ENCODE results near the gene MARCHF3.
A peak's percentile ranks its signal among the peaks of the same experiment; 100 is the strongest.
"Not testable (repeated sequence)": the region's sequence is repeated elsewhere in the genome, so short reads cannot be mapped to it uniquely, and the experiment has no call there.

MARCHF3 gene

DNA sequence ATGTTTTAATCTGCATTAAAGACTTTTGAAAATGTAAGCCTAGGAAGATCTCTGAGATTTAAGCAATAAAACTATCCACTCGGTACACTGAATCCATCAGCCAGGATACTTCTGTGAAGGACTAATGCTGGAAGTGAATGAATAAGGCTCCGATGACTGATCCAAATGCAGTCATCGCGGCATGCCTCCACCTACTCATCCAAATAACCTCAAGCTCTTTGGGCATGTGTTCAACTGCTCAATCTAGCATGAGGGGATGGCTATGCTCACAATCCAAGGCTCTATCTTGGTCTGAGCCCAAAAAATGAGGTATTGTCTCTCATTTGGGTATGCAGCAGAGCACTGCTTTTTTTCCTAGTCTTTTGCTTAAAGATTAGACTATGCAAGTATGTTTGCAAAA is 19.2 kb downstream of the MARCHF3 start:
- no peak for DNase-seq

DNA sequence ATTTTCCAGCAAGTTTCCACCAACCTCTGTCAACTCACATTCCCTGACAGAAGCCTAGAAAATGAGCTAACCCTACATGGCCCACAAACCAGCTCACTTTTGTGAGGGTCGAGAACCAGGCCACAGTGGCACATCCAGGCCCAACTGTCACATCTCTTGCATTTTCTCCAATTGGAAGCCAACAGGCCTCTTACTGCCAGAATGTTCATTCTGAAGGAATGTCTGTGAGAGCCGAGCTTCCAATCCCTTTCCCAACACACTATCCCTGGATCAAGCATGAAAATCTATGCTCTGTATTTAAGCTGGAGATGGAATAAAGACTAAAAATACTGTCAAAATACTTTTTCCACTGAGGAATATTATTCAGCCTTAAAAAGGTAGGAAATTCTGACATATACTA is 20.0 kb downstream of the MARCHF3 start:
- no peak for DNase-seq

DNA sequence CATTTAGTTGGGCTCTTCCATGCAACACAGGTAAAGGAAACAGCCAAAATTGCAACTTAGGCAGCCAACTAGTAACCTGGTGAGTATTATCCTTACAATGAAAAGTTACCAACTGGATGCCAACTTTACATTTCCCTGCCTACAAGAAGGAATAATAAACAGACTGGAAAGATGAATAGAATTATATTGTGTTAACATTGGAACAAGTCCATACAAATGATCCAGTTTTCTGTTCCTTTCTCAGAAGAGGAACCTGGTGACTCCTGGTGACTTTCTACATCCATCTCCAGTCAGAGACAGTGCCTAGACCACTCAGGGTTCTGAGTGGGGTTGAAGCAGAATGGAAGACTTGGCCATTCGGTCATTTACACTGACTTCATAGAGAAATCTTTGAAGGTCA is 20.6 kb downstream of the MARCHF3 start:
- DNase-seq, result no peak

DNA sequence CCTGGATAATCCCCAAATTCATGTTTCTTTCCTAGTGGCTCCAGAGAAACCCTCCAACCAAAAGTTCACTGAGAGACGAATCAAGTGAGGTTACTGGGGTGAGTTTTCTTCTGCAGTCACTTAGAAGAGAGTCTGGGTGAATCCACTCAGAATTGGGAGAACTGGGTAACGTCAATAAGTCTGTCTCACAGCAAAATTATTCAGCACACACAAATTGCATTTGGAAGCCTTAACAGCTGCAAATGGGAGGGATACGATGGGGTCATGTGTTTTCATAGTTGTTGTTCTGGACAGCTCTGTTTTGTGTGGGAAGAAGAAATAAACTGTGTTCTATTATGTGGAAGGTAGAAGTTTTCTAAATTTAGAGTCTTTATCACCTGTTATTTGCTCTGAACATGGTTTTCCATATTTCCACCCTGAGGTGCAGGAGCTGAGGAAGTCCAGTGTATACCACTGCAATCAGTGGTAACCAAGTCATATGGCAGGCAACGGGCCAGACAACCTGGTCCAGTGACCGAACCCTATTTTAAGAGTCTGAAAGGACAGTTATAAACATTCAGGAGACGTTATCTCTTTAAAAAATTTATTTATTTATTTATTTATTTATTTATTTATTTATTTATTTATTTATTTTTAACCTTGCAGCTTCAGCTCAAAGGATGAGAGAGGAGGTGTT is 21.9 kb downstream of the MARCHF3 start:
- DNase-seq, result no peak

DNA sequence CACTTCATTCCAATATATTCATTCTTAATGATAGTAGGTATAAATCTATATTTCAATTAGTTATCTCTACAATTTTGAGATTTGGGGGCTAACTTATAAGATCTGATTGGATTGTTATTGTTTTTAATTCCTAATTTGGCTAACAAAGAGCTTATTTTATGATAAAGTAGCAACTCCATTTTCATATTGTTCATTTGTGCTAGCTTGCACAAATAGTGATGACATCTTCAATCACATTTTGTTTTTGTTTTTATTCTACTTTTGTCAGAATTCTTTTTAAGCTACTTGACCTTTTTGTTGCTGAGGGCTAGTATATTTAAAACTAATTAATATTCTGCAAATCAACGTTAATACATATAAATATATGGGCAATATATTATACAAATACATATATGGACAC is 22.8 kb downstream of the MARCHF3 start:
- DNase-seq, result no peak

DNA sequence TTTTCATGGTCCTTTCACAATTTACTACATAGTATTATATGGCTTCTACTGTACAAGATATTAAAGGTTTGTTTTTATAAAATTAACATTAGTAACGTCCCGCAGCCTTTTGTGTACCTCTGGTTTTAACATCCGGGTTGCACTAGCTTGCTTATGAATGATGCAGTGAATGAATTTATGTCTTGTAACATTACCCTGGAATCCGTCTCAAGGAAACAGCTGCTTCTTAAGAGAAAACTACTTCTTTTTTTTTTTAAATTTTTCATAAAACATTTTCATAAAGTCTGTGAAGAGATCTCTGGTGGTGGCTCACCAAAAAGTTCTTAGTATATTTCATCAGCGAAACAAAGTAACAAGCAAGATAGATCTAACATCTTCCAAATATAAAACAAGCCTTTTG is 23.6 kb downstream of the MARCHF3 start:
- DNase-seq, result peak; percentile 57

DNA sequence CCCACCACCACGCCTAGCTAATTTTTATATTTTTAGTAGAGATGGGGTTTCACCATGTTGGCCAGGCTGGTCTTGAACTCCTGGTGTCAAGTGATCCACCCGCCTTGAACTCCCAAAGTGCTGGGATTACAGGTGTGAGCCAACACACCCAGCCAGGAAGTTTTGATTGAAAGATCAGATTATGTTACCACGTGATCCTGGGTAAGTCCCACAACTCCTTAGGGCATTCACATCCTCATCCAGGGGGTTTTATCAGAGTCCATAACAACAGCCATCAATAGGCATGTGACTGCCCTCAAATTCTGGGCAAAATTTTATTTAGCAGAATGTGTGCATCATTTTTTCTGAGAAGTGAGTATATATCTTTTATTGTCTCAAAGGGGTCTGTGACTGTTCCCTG is 25.1 kb downstream of the MARCHF3 start:
- not testable (repeated sequence) for DNase-seq

DNA sequence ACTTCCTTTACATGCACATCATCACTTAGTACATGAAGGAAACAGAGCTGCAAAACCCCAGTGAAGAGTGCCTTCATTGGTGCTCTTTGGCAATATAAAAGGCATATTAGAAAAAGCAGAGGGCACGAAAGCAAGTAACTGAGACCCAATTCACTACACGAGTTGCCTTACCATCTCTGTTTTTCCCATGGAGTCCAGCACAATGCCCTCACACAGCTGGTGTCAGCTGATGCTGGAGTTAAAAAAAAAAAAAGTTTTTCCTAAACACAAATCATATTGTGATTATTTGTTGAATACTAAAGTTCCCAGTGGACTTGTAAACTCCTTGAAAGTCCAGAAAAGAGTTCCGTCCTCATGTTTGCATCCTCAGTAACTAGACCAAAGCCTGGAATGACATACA is 25.6 kb downstream of the MARCHF3 start:
- DNase-seq, result no peak

DNA sequence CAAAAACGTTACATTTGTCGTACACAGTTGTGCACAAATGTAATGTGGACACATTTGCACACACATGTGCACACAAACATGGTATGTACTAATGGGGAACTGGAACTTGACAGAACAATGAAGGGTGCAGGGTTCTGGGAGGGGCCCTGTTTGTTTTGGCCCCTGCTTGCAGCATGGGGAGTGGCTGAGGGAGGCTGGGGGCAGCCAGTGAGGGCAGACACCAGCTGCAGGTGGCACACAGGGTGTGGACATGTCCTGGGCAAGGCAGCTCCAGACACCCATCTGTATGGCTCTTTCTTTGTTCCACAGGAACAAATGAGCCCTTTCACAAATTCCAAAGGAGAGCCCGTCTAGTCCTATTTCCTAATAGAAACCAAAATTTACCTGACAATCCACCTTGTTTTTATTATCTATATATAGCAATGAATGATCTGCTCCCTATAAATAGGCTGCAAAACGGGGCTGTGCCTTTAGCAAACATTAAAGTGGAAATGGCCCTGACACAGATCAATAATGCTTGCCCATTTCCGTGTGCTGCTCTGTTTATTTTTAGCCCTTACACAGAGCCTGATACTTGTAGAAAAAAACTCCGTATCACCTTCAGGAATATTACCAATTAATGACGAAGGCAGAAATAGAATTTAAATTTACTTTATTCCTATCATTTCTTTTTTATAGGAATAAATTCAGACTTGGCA is 26.4 kb downstream of the MARCHF3 start:
- DNase-seq, result no peak

DNA sequence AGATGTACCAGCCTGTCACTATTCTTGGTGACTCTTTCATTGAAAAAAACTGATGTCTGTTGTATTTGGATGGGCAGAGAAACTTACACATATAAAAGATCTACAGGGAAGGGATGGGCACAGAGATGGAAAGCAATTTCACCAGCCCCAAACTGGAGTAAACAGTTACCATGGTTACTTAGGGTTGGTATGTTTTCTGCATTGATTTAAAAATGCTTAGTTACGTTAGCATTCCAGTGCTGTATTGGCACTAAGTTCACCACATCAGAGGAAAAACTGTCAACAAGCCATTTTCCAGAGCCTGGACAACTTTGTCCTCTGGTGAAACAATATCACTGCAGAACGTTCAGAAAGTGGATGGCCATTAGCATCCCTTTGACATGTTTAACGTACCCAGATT is 28.0 kb downstream of the MARCHF3 start:
- DNase-seq, result no peak

DNA sequence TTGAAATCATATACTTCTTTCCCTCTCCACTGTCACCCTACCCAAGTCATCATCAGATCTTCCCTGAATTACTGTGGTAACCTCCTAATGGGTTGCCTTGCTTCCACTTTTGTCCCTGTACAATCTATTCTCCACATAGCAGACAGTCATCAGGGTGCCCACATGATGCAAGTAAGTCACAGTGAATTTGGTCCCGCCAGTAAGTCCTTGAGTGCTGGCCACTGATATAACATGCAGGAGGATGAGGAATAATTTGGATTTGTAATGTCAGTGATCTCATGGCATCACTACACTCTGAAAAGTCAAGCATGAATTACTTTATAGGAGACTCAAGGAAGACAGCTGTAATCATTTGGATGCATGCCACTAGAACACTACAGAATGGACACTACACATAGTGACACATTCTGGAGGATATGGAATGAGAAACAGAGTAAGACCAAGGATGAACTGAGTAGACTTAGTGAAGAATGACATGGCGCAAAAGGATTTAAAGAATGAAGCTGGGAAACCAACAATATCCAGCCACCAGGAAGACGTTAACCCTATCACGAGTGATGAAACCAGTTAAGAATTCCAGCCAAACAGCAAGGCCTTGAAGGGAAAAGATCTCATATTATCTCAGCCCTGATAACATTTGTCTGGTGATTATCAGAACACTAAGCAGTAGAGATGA is 28.6 kb downstream of the MARCHF3 start:
- DNase-seq, result no peak

DNA sequence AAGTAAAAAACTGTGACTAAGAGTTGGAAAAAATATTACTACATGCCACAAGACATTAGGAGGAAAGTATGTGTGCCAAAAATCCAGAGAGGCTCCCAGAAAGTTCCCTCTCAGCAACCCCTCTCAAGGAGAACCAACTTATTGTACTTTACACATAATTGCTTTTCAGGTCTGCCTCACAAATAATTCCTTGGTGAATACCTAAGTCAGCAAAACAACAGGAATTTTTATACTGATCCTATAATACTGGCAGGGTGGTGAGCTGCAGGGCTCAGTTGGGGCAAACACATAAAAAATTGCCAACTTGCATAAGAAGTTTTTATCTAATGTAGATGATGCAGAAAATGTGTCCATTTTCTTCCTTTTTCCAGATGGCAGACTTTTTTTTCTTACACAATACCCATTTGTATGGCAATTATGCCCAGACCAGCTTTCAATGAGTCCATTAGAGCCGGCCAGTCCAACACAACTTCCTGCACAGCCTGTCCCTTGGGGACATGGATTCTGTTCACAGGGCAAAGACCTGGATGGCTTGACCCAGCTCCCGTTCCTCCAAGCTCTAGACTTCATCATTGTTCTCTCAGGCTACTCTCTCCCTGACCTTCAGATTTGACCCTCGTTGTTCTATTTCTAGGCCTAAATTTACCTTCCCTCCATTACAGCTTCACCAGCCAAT is 31.3 kb downstream of the MARCHF3 start:
- no peak for DNase-seq

DNA sequence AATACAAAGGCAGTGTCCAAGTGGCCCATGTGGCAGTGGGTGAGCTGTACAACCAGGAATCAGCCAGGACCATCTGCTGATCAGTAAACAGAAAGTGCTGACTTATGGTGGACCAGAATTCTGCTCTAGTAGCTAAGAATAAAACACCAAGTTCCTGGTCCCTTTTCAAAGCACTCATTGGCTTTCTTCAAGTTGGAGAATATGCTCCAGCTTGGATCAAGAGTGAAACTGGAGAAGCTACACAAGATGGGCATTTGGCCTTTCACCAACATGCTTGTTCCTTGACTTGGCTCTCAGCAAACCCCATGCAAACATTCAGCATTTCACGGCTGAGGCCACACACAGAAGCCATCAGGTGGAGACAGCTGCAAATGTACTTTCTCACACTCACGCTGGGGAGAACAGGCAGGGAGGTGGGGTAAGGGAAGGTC is 32.1 kb downstream of the MARCHF3 start:
- DNase-seq, result peak; percentile 50

DNA sequence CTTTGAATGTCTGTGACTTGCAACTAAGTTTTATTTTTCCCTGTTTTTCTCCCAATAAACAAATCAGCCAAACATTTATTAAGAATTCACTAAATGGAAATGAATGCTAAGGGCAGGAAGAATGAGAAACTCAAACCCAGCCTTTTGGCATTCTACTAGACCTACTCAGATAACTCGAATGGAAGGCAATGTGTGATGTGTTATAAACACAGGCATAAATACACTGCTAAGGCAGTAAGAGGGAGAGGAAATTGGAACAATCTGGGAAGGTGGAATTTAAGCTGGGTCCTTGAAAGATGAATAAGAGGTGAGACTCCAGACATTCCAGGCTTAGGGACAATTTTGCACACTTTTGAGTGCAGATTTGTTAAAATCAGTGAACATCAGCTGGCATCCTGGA is 34.7 kb downstream of the MARCHF3 start:
- DNase-seq, result no peak

DNA sequence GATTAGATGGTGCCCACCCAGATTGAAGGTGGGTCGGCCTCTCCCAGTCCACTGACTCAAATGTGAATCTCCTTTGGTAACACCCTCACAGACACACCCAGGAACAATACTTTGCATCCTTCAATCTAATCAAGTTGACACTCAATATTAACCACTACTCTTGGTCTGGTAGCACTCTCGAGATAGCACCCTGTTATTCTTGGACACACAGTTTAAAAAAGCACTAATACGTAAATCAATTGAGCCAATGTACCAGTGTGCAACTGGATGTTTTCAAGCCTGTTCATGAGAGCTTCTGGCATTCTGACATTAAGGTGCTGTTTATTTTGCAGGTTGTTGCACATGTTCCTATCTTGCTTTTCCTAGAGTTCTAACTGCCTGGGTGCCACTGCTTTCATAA is 35.3 kb downstream of the MARCHF3 start:
- DNase-seq, result no peak

DNA sequence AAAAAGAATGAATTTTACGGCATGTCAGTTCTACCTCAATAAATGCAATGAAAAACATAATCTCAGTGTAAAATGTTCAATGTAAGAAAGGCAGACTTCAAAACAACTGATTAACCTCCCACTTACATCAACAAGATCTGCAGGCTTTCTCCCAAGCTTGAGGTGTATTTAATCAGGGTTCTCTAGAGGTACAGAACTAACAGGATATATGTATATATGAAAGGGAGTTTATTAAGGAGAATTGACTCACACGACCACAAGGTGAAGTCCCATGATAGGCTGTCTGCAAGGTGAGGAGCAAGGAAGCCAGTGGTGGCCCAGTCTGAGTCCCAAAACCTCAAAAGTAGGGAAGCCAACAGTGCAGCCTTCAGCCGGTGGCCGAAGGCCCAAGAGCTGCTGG is 35.9 kb downstream of the MARCHF3 start:
- no peak for DNase-seq

DNA sequence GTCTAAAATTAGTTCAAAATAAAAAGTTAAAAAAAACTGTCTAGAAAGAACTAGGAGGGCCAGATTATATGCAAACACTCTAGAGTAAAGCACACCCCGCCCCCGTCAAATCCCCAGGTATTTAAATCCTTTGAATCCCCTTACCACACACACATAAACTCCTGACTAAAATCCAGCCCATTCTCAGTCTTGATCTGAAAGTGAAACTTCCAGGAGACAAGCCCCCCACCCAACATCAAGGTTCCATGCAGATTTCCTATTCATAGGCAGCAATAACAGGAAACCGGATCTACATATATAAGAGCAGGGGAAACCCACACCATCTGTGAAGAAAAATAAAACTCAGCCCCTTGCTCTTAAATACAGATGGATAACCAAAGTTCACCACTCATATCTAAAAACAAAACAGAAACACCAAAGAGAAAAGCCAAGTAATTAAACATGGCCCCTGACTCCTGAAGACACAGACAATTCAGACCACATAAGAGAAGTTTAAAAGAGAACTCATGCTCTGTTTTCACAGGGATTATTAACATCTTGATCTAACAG is 42.3 kb downstream of the MARCHF3 start:
- peak; percentile 52 for DNase-seq

DNA sequence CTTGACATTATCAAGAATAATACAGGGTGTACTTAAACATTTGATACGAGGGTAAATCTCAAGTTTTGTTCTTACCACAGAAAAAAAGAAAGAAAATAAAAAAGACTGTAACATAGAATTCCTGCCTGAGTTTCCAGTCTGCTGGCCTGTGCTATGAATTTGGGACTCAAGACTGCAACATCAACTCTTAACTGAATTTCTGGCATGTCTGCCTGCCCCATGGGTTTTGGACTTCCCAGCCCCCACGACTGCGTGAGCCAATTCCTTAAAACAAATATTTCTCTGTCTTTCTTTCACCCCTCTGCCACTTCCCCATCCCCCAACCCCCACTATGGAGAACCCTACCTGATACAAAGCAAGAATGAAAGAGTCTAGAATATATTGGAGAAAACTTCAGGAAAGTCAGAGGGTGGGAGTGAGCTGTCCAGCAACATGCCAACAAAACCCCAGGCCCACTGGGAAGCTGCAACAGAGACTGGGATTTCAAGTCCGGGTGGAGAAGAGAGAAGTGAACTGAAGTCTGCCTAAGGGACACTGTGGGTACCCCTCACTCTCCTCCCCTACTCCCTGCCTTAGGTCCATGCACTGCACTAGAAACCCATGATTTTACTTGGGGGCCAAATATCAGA is 43.0 kb downstream of the MARCHF3 start:
- DNase-seq, result no peak

DNA sequence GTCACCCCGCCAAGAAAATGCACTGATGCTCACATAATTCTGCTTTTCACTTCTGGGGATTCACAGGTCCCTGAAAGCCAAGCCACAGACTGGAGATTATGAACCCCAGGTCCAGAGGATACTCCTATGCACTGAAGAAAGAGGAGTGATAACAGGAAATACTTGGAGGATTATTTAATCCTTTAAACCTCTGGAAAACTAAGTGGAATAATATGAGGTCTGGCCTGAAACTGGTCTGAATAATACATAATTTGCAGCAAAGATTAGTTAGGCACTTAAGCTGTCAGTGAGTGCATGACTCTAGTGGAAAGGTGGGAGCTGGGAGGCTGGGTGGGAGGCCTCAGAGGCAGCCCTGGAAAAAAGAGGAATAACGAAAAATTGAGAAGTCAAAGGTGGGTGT is 45.7 kb downstream of the MARCHF3 start:
- DNase-seq, result no peak

DNA sequence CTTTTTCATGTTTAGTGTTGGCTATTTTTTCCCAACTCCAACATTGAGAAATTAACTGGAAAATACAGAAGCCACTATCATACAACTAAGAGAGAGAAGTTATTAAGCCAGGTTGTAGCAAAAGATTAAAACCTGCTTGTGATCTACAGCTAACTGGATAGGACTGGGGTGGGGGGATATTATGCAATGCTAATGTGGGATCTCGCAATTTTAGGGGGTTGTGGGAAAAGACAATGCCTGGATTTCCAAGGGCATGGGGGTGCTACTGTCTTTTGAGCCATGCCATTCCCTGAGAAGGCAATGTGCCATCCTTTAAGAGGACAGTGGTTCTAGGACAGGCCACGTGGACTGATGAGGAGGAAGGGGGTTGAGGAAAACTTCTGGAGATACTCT is 46.5 kb downstream of the MARCHF3 start:
- DNase-seq, result no peak

DNA sequence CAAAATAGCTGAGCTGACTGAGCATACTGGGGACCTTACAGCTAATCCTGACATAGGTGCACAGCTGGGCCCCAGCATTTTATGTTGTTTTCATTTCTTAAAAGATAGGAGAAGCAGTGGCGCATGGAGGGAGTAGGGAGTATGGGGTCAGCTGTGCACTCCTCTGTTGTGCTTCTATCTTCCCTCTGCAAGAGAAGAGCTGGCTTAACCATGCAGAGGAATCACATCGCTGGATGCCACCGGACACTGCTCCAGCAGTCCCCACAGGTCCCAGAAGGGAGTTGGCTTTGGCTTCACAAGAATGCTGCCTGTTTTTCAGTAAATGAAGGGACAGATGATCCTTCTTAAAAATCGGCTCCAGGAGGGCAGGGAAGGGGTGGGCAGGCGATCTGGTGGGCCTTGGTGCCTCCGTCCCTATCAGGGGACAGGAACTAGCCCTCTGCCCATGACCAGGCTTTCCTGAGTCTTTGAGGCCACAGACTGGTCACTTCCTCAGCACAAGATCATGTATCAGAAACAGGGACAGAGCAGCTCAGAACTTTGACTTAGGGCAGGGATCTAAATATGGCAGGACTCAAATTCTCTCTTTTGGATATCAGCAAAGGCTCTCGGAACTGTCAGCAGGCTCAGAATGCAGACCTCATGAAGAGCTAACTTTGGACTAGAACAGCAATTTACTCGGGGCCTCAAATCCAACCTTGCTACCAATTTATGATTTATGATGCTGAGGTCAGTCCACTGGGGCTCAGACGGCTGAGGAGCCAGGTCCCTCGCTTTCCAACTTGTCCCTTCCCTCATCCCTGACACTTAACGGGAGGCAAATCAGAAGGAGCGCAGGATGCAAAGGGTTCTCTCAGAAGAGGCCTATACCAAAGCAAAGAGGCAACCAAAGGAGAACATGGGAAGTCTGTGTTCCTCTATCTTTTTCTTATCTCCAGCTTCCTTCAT is 47.2 kb downstream of the MARCHF3 start:
- DNase-seq, result no peak

DNA sequence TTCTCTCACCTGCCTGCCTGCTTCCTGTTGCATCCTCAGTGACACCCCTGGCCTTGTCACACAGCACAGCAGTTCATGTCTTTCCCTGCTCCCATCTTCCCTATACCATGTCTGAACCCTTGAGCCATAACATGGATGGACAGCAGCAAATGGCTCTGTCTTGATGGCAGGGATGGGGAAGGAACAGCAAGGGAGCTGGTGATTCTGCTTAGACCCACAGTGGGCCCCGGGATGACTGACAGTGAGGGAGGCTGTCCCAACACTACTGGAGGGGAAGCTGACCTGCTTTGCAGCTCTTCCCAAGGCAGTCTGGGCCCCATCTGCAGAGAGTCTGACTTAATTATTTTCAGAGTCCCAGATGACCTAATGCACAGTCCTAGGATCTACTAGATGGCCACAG is 48.2 kb downstream of the MARCHF3 start:
- no peak for DNase-seq
